H9 (cell line): ENCODE results near the gene SLC39A1. TPM values are rescaled to one million over a fixed set of nuclear protein-coding genes. Genes with fewer than 3 reads are reported as not detected.
A peak's percentile ranks its signal among the peaks of the same experiment; 100 is the strongest.

Source experiments
- DNase-seq: peaks from one replicate; pipeline ENCODE4 v3.0.0-alpha.2; 2017
- H2AFZ ChIP-seq: one replicate; pipeline ENCODE4 v1.6.1; 2013; ENCODE audit warnings: mild to moderate bottlenecking, low read length, control low read depth, moderate library complexity
- H2AK5ac ChIP-seq: 2 replicates; pipeline ENCODE4 v1.6.1; 2013; ENCODE audit warnings: low read length, control low read depth, mixed read lengths; ENCODE audit not compliant: insufficient read length
- H2BK120ac ChIP-seq: one replicate; pipeline ENCODE4 v1.6.1; 2013; ENCODE audit warnings: low read depth, mild to moderate bottlenecking, low read length, control low read depth, inconsistent platforms; ENCODE audit not compliant: poor library complexity, severe bottlenecking
- H2BK12ac ChIP-seq: 2 replicates; pipeline ENCODE4 v1.6.1; 2013; ENCODE audit warnings: low read length, control low read depth, mixed read lengths, low read depth; ENCODE audit not compliant: insufficient read length
- H2BK15ac ChIP-seq: 2 replicates; pipeline ENCODE4 v1.6.1; 2013; ENCODE audit warnings: low read depth, low read length, control low read depth
- H2BK20ac ChIP-seq: one replicate; pipeline ENCODE4 v1.6.1; 2013; ENCODE audit warnings: low read depth, mild to moderate bottlenecking, low read length, control low read depth, inconsistent platforms; ENCODE audit not compliant: poor library complexity, severe bottlenecking
- H2BK5ac ChIP-seq: 2 replicates; pipeline ENCODE4 v1.6.1; 2013; ENCODE audit warnings: low read length, control low read depth, mixed read lengths; ENCODE audit not compliant: insufficient read length
- H3K14ac ChIP-seq: 2 replicates; pipeline ENCODE4 v1.6.1; 2013; ENCODE audit warnings: low read length, control low read depth; ENCODE audit not compliant: insufficient read depth
- H3K18ac ChIP-seq: 2 replicates; pipeline ENCODE4 v1.6.1; 2013; ENCODE audit warnings: low read depth, mild to moderate bottlenecking, mixed read lengths, low read length, control low read depth; ENCODE audit not compliant: insufficient read length
- H3K23ac ChIP-seq: 2 replicates; pipeline ENCODE4 v1.6.1; 2013; ENCODE audit warnings: low read length, control low read depth, mixed read lengths, low read depth; ENCODE audit not compliant: insufficient read length
- H3K23me2 ChIP-seq: 2 replicates; pipeline ENCODE4 v1.6.1; 2013; ENCODE audit warnings: low read depth, mild to moderate bottlenecking, mixed read lengths, low read length, control low read depth; ENCODE audit not compliant: insufficient read length, poor library complexity, severe bottlenecking
- H3K27ac ChIP-seq: 2 replicates; pipeline ENCODE4 v1.5.1; 2013; ENCODE audit warnings: low read length, control low read depth, mixed read lengths, low read depth; ENCODE audit not compliant: insufficient read length
- H3K27me3 ChIP-seq: 2 replicates; pipeline ENCODE4 v1.6.1; 2013; ENCODE audit warnings: low read length, control low read depth, inconsistent platforms; ENCODE audit not compliant: insufficient read depth
- H3K4ac ChIP-seq: 2 replicates; pipeline ENCODE4 v1.6.1; 2013; ENCODE audit warnings: low read depth, mild to moderate bottlenecking, control low read depth, inconsistent platforms, low read length, moderate library complexity
- H3K4me1 ChIP-seq: 2 replicates; pipeline ENCODE4 v1.6.1; 2013; ENCODE audit warnings: low read length, control low read depth, inconsistent platforms; ENCODE audit not compliant: insufficient read depth
- H3K4me2 ChIP-seq: 2 replicates; pipeline ENCODE4 v1.6.1; 2013; ENCODE audit warnings: low read length, control low read depth, mixed read lengths; ENCODE audit not compliant: insufficient read length, insufficient read depth
- H3K56ac ChIP-seq: 2 replicates; pipeline ENCODE4 v1.6.1; 2013; ENCODE audit warnings: low read depth, mild to moderate bottlenecking, mixed read lengths, low read length, control low read depth; ENCODE audit not compliant: insufficient read length
- H3K79me1 ChIP-seq: 2 replicates; pipeline ENCODE4 v1.6.1; 2013; ENCODE audit warnings: low read depth, mild to moderate bottlenecking, moderate library complexity, low read length, control low read depth, inconsistent platforms; ENCODE audit not compliant: insufficient read depth, poor library complexity, severe bottlenecking
- H3K79me2 ChIP-seq: 2 replicates; pipeline ENCODE4 v1.6.1; 2013; ENCODE audit warnings: low read length, control low read depth, inconsistent platforms; ENCODE audit not compliant: insufficient read depth
- H3K9ac ChIP-seq: 2 replicates; pipeline ENCODE4 v1.6.1; 2013; ENCODE audit warnings: low read length, control low read depth, mixed read lengths; ENCODE audit not compliant: insufficient read length; ENCODE audit errors: extremely low read depth
- H3K9me3 ChIP-seq: one replicate; pipeline ENCODE4 v1.6.1; 2013; ENCODE audit warnings: low read depth, low read length, inconsistent platforms; ENCODE audit not compliant: control insufficient read depth
- H3T11ph ChIP-seq: one replicate; pipeline ENCODE4 v1.6.1; 2013; ENCODE audit warnings: mild to moderate bottlenecking, low read length, control low read depth, inconsistent platforms
- H4K20me1 ChIP-seq: one replicate; pipeline ENCODE4 v1.6.1; 2013; ENCODE audit not compliant: control insufficient read depth, insufficient read length, insufficient read depth
- H4K5ac ChIP-seq: 2 replicates; pipeline ENCODE4 v1.6.1; 2013; ENCODE audit warnings: low read depth, mild to moderate bottlenecking, mixed read lengths, low read length, control low read depth; ENCODE audit not compliant: insufficient read length
- H4K8ac ChIP-seq: replicated peaks from 2 replicates; pipeline ENCODE4 v1.6.1; 2013; ENCODE audit warnings: low read length, control low read depth, mixed read lengths, low read depth; ENCODE audit not compliant: insufficient read length
- H4K91ac ChIP-seq: 2 replicates; pipeline ENCODE4 v1.6.1; 2013; ENCODE audit warnings: low read depth, mild to moderate bottlenecking, moderate library complexity, mixed read lengths, low read length, control low read depth; ENCODE audit not compliant: insufficient read length
- H3K27ac Mint-ChIP-seq, 3 experiments: 2 replicates in 2 of 3; 3 replicates in 1 of 3; pipeline ENCODE4 v1.8.0; 2020 to 2021; ENCODE audit warnings: mixed read lengths in 3 of 3, mild to moderate bottlenecking in 1 of 3, moderate library complexity in 1 of 3
- H3K27me3 Mint-ChIP-seq: 2 replicates; pipeline ENCODE4 v1.8.0; 2021; ENCODE audit warnings: low read depth, mild to moderate bottlenecking, moderate library complexity, mixed read lengths
- H3K36me3 Mint-ChIP-seq, 3 experiments: 2 replicates in 2 of 3; 3 replicates in 1 of 3; pipeline ENCODE4 v1.8.0; 2020 to 2021; ENCODE audit warnings: low read depth in 3 of 3, mixed read lengths in 3 of 3; ENCODE audit not compliant: insufficient read depth in 1 of 3
- H3K4me1 Mint-ChIP-seq, 2 experiments: 2 replicates each; pipeline ENCODE4 v1.8.0; 2020; ENCODE audit warnings: mixed read lengths in 2 of 2
- H3K4me3 Mint-ChIP-seq, 2 experiments: 2 replicates in 1 of 2; 3 replicates in 1 of 2; pipeline ENCODE4 v1.8.0; 2020 to 2021; ENCODE audit warnings: mild to moderate bottlenecking in 2 of 2, mixed read lengths in 2 of 2, moderate library complexity in 1 of 2
- H3K9me3 Mint-ChIP-seq, 2 experiments: 2 replicates in 1 of 2; 3 replicates in 1 of 2; pipeline ENCODE4 v1.8.0; 2020; ENCODE audit warnings: mild to moderate bottlenecking in 2 of 2, mixed read lengths in 2 of 2, moderate library complexity in 1 of 2
- CTCF ChIP-seq: fragments of 200-600 bp; sonication (generic); conservative IDR thresholded peaks from 3 replicates; pipeline ENCODE4 v1.8.0; 2021; ENCODE audit warnings: antibody characterized with exemption, mild to moderate bottlenecking
- WGBS: extraction: QIAGEN DNeasy Blood & Tissue Kit; methylation state at CpG from one replicate; pipeline ENCODE4 v1.1.7; 2013; ENCODE audit warnings: missing lambda C conversion rate, low lambda C conversion rate, mixed read lengths; ENCODE audit not compliant: insufficient read length; ENCODE audit errors: extremely low coverage; 5-methylcytosine and 5-hydroxymethylcytosine counted together
- total RNA-seq: library from RNA; stranded (reverse); gene quantifications from 2 replicates; pipeline ENCODE4 v1.2.1, GENCODE V29; 2021

The SLC39A1 gene
- total RNA-seq, 1 experiment from 2014 or later = 161 TPM

GRCh38 chr1:153942766-153943549 is 20.4 kb downstream of the SLC39A1 start:
- Histone ChIP-seq H3K79me2 (no peaks in the 10 kb centered on the region), H2AK5ac (no peak overlapping the region), H4K20me1 (no peaks in the 10 kb centered on the region), H2BK20ac (no peak overlapping the region), H2BK12ac (no peak overlapping the region), H4K91ac (no peak overlapping the region), H3K56ac (no peak overlapping the region), H3K18ac (no peak overlapping the region), H2BK5ac (no peak overlapping the region), H3K23ac (no peak overlapping the region), H3K4me2 (no peak overlapping the region), H3K9me3 (no peaks in the 10 kb centered on the region), H3K4ac (no peak overlapping the region), H3T11ph (no peak overlapping the region), H3K27me3 (no peaks in the 10 kb centered on the region), H3K79me1 (peaks cover 3% of the 10 kb centered on the region), H3K14ac (no peak overlapping the region), H4K5ac (no peak overlapping the region), H2BK15ac (no peak overlapping the region), H3K9ac (no peak overlapping the region), H3K23me2 (peaks cover 5% of the 10 kb centered on the region), H3K27ac (no peak overlapping the region), H2BK120ac (no peak overlapping the region), H3K4me1 (no peaks in the 10 kb centered on the region; the same call in 1 of the 2 replicates), H4K8ac (no peak overlapping the region), H2AFZ (no peak overlapping the region)
- TF ChIP-seq CTCF = no peak
- DNase-seq = no peak
- Mint-ChIP-seq H3K27me3 (no peaks in the 10 kb centered on the region), H3K4me1 (peaks cover 10 to 17% of the 10 kb centered on the region in 2 experiments), H3K27ac (peak overlapping the region in 1 of 3 experiments; percentile 48; a peak in 1 of 7 replicates), H3K36me3 (peaks cover 11 to 50% (median 40%) of the 10 kb centered on the region in 3 experiments), H3K9me3 (no peaks in the 10 kb centered on the region), H3K4me3 (no peak overlapping the region)
- WGBS = no CpG with 5 or more reads among the region's 11 CpGs
